Measurements from ENCODE around the gene PKNOX1. TPM values are rescaled to one million over a fixed set of nuclear protein-coding genes. Genes with fewer than 3 reads are reported as not detected.
"Not testable (repeated sequence)": the region's sequence is repeated elsewhere in the genome, so short reads cannot be mapped to it uniquely, and the experiment has no call there.

PKNOX1 gene
- total RNA-seq, 3 donors from 2014 or later: 14.3 to 26.1 (median 16.3) TPM

GRCh38 chr21:43045876-43046821 lies 71.8 kb downstream of the PKNOX1 start:
- DNase-seq; H3K4me3 ChIP-seq; H3K36me3 ChIP-seq (ENCODE audit: low read depth); H3K4me1 ChIP-seq (ENCODE audit: low read depth); H3K9me3 ChIP-seq; intact Hi-C loops (cut with DNase I, micrococcal nuclease): not testable (repeated sequence)
- peak; percentile 71 for ATAC-seq

- intact Hi-C loops (cut with DNase I, micrococcal nuclease); H3K36me3 ChIP-seq (ENCODE audit: low read depth); H3K4me1 ChIP-seq (ENCODE audit: low read depth); H3K9me3 ChIP-seq; ATAC-seq; DNase-seq; H3K4me3 ChIP-seq: not testable (repeated sequence)
These were observed 78.8 kb downstream of the PKNOX1 start for GRCh38 chr21:43053112-43053511.

DNA sequence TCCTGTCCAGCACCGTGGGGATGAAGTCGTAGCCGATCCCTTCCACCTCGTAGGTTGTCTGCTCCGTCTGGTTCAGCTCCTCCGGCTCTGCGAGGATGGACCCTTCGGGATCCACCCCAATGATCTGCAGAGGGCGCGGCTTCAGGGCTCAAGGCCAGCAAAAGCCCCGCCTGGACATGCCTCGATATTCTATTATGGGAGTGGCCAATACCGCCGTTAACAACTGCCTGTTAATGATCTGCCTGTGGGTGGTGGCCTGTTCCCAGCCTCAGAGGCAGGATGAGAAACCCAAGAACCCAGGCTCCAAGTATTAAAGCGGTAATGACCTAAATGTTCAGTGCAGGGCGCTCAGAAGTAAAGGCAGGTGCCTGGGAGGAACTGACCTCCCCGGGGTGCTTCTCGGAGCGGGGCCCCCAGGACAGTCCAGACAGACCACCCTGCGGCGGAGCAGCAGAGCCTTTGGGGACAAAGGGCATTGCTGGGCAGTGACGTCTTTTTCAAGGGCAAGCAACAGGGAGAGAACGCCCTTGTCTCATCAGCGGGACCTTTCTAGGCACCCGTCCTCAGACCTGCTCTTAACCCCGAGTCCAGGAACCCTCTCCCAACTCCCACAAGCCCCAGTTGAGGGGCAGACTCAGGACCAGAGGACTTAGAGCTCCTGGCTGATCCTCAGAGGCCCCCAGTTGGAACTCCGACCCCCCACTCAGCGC lies 88.7 kb downstream of the PKNOX1 start:
- H3K9me3 ChIP-seq; H3K4me1 ChIP-seq (ENCODE audit: low read depth); H3K36me3 ChIP-seq (ENCODE audit: low read depth); intact Hi-C loops (cut with DNase I, micrococcal nuclease); H3K4me3 ChIP-seq: not testable (repeated sequence)
- ATAC-seq: peak; percentile 87
- DNase-seq: peak in 1 of 3 donors; percentile 8

GRCh38 chr21:43064265-43064917 lies 90.0 kb downstream of the PKNOX1 start:
- H3K9me3 ChIP-seq; ATAC-seq; H3K4me1 ChIP-seq (ENCODE audit: low read depth); DNase-seq; H3K36me3 ChIP-seq (ENCODE audit: low read depth); H3K4me3 ChIP-seq; intact Hi-C loops (cut with DNase I, micrococcal nuclease): not testable (repeated sequence)

- peak in 1 of 3 donors; percentile 40 for DNase-seq
- H3K36me3 ChIP-seq (ENCODE audit: low read depth); H3K4me1 ChIP-seq (ENCODE audit: low read depth); H3K4me3 ChIP-seq; ATAC-seq; H3K9me3 ChIP-seq; intact Hi-C loops (cut with DNase I, micrococcal nuclease): not testable (repeated sequence)
These were observed 91.6 kb downstream of the PKNOX1 start for GRCh38 chr21:43065991-43066390.

- ATAC-seq; intact Hi-C loops (cut with DNase I, micrococcal nuclease); H3K9me3 ChIP-seq; H3K36me3 ChIP-seq (ENCODE audit: low read depth); H3K4me3 ChIP-seq; H3K4me1 ChIP-seq (ENCODE audit: low read depth): not testable (repeated sequence)
- peak in 1 of 3 donors; percentile 32 for DNase-seq
These were observed 92.3 kb downstream of the PKNOX1 start for GRCh38 chr21:43066690-43067089.

DNA sequence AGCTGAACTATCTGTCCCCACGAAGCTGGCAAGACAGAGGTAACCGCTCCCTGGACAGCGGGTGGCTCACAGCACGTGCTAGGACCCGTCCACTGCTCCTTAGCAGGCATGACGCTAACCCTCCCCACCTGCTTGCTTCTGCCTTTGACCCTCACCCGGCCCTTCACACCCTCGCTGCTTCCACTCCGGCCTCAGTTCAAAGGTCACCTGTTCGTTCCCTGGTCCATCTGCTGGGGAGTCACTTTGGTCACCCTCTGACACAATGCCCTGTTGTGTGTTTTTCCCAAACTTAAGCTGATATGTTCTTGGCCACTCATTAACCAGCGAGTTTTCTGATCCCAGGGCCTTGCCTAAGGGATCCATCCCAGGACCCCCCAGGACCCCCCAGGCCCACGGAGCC lies 93.7 kb downstream of the PKNOX1 start:
- intact Hi-C loops (cut with DNase I, micrococcal nuclease); H3K36me3 ChIP-seq (ENCODE audit: low read depth); H3K4me3 ChIP-seq; H3K9me3 ChIP-seq; H3K4me1 ChIP-seq (ENCODE audit: low read depth); DNase-seq; ATAC-seq: not testable (repeated sequence)

- ATAC-seq: peak; percentile 65
- H3K36me3 ChIP-seq (ENCODE audit: low read depth); H3K4me3 ChIP-seq; DNase-seq; H3K4me1 ChIP-seq (ENCODE audit: low read depth); intact Hi-C loops (cut with DNase I, micrococcal nuclease); H3K9me3 ChIP-seq: not testable (repeated sequence)
These were observed 95.3 kb downstream of the PKNOX1 start for GRCh38 chr21:43069682-43070081.

DNA sequence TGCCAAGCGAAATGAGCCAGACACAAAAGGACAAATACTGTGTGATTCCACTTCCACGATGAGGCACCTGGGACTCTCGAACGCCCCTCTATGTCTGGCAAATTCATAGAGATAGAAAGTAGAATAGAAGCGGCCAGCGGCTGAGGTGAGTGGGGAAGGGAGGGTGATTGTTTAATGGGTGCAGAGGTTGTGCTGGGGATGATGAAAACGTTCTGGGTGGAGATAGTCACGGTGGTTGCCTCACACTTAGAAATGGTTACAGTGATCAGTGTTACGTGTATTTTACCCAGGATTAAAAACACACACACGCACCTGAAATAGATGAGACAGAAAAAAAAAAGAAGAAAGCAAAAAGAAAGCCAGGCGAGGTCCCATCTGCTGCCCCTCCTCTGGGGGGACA lies 98.4 kb downstream of the PKNOX1 start:
- ATAC-seq; H3K4me3 ChIP-seq; intact Hi-C loops (cut with DNase I, micrococcal nuclease); DNase-seq; H3K4me1 ChIP-seq (ENCODE audit: low read depth); H3K36me3 ChIP-seq (ENCODE audit: low read depth); H3K9me3 ChIP-seq: not testable (repeated sequence)

DNA sequence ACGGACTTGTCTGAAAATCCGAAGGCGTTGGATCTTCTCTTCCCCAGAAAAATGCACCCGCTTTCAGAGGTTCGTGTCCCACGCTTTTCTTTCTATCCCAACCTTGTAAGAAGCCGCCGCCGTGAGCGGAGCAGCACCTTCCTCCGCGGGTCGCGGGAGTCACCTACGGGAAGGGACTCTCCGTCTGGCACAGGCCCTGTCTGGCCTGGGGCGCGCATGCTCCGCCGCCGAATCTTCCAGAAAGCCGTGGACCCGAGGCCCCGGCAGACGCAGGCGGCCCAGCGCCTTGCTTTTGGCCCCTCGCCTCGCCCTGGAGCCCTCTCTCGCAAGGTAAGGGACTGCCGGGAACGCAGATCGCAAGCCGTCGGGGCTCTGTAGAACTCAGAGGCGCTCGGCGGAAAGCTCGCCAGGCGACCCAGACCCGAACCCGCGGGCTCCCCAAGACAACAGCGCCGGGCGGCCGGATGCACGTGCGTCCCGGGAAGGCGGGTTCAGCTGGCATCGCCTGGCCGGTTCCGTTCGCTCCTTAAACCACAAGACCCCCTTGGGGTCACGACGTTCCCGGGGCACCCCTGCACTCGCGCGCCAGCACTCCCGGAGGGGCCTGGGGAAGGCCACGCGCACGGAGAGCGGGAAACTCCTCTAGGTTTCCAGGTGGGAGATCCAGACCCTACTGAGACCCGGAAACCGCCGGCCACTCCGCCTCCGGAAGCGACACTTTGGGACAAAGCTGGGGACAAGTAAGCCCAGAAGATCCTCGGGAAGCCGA lies 100.2 kb downstream of the PKNOX1 start:
- H3K36me3 ChIP-seq (ENCODE audit: low read depth); intact Hi-C loops (cut with DNase I, micrococcal nuclease); H3K4me3 ChIP-seq; H3K9me3 ChIP-seq; DNase-seq; H3K4me1 ChIP-seq (ENCODE audit: low read depth): not testable (repeated sequence)
- ATAC-seq: peak; percentile 51

DNA sequence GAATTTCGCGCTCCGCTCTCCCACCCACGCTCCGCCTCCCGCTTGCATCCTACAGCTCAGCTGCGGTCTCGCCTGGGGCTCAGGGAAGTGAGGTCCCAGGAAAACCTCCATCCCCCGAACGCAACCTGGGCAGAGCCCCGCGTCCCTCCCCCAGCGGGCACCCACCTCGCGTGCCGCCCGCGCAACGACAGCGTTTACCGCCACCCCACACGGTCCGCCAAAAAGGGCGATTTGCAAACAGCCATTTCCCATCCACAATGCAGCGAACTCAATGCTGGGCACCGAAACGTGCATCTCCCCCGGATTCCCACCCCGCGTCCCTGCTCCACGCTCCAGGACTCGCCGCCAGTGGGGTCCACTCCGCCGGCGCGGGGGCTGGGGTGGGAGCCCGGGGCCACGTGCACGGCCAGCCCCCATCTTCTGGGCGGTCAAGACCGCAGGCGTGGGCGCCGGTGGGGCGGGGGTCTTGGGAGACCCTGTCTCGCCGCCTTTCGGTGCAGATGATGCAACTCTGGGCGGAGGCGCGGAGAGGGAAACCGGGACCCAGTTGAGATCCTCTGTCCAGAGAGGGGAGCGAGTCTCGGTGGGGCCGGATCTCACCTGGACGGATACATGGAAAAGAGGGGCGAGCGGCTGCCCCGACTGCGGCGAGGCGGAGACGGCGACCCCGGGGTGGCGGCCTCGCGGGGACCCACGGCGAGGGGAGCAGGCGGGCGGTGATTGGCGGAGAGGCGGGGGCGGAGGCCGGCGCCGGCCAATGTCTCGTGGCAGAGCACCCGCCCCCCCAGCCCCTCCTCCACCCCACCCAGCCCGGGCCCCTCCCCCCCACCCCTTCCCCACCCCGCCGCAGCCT lies 101.0 kb downstream of the PKNOX1 start, which contains the start of gene CBS:
Gene CBS (minus strand): TSS at position 666 of the 853 bp plus-strand sequence. CDS start 3,642 bp downstream, outside the sequence.
- H3K9me3 ChIP-seq; DNase-seq; H3K4me3 ChIP-seq; H3K4me1 ChIP-seq (ENCODE audit: low read depth); intact Hi-C loops (cut with DNase I, micrococcal nuclease); H3K36me3 ChIP-seq (ENCODE audit: low read depth): not testable (repeated sequence)
- ATAC-seq: peak; percentile 26

- ATAC-seq; intact Hi-C loops (cut with DNase I, micrococcal nuclease); DNase-seq; H3K36me3 ChIP-seq (ENCODE audit: low read depth); H3K4me1 ChIP-seq (ENCODE audit: low read depth); H3K4me3 ChIP-seq; H3K9me3 ChIP-seq: not testable (repeated sequence)
These were observed 101.8 kb downstream of the PKNOX1 start for GRCh38 chr21:43076023-43076637.

All from mucosa of descending colon (tissue), 3 donors.